ENCODE measurements around the gene TMEM179. TPM values are rescaled to one million over a fixed set of nuclear protein-coding genes. Genes with fewer than 3 reads are reported as not detected.

Gene TMEM179
- total and polyA plus RNA-seq, 2 of the 8 experiments (the other 6 are each of a cell fraction or from before 2014, with no cell fraction given): 2.9 to 4.0 TPM

- DNase-seq (ENCODE audit: low read depth in 1 of 2, low spot score in 2 of 2): no peak
- Histone ChIP-seq H2BK15ac (ENCODE audit: low read length) (no peak overlapping the region), H3K18ac (ENCODE audit: extremely low read depth, low read length) (no peak overlapping the region), H2BK20ac (ENCODE audit: low read length) (no peak overlapping the region), H3K27ac (ENCODE audit: low read depth, low read length) (no peak overlapping the region), H4K20me1 (replicated peaks in 1 of 2; ENCODE audit: control insufficient read depth in 1 of 2, insufficient read depth in 2 of 2, low read length in 2 of 2) (no peaks in the 10 kb centered on the region), H4K8ac (ENCODE audit: extremely low read depth, insufficient read depth, low read length) (no peak overlapping the region), H3K23ac (ENCODE audit: insufficient read length) (no peak overlapping the region), H3K79me2 (ENCODE audit: control insufficient read depth in 1 of 2, insufficient read depth in 2 of 2, low read length in 2 of 2) (no peaks in the 10 kb centered on the region), H2BK5ac (ENCODE audit: low read depth, low read length) (no peak overlapping the region), H3K36me3 (ENCODE audit: control insufficient read depth in 2 of 4, insufficient read depth in 4 of 4, low read length in 3 of 4) (no peaks in the 10 kb centered on the region; a peak in 2 of 8 replicates), H4K91ac (replicated peaks; ENCODE audit: insufficient read length, low read length) (no peak overlapping the region), H4K5ac (ENCODE audit: insufficient read length, low read depth, low read length) (no peak overlapping the region), H3K9me3 (ENCODE audit: insufficient read depth in 2 of 2, low read depth in 1 of 2, low read length in 1 of 2) (peaks cover 6 to 14% of the 10 kb centered on the region in 2 experiments), H2AFZ (ENCODE audit: low read length) (no peak overlapping the region), H3K4me1 (replicated peaks in 1 of 4; ENCODE audit: control insufficient read depth in 3 of 4, insufficient read depth in 4 of 4, low read length in 3 of 4) (no peaks in the 10 kb centered on the region; a peak in 1 of 7 replicates), H2AK5ac (ENCODE audit: low read depth, low read length) (no peak overlapping the region), H3K56ac (replicated peaks; ENCODE audit: insufficient read length, low read depth, low read length) (no peak overlapping the region), H3K9ac (replicated peaks in 1 of 4; ENCODE audit: extremely low read depth in 1 of 4, low read depth in 3 of 4, low read length in 3 of 4) (no peak overlapping the region), H3K4ac (replicated peaks; ENCODE audit: insufficient read length, low read depth, low read length) (no peak overlapping the region), H3K27me3 (replicated peaks in 1 of 4; ENCODE audit: control insufficient read depth in 3 of 4, extremely low read depth in 1 of 4, insufficient read depth in 3 of 4, low read length in 3 of 4) (no peaks in the 10 kb centered on the region; a peak in 2 of 7 replicates), H2BK12ac (ENCODE audit: low read depth, low read length) (no peak overlapping the region), H3K14ac (ENCODE audit: insufficient read length) (no peak overlapping the region), H3K23me2 (ENCODE audit: low read depth, low read length) (no peaks in the 10 kb centered on the region), H3K4me2 (ENCODE audit: insufficient read depth in 1 of 2, low read depth in 2 of 2, low read length in 2 of 2) (no peak overlapping the region), H3K79me1 (ENCODE audit: low read depth, low read length) (no peaks in the 10 kb centered on the region), H2BK120ac (replicated peaks; ENCODE audit: low read depth, low read length) (no peak overlapping the region), H3K4me3 (ENCODE audit: extremely low read depth in 1 of 4, insufficient read depth in 2 of 4, low read depth in 3 of 4, low read length in 4 of 4) (no peak overlapping the region)
- FAIRE-seq: no peak
- ChIA-PET POLR2A (ENCODE audit: partially characterized antibody) (no interaction called here), CTCF (ENCODE audit: partially characterized antibody) (interaction anchor here (0.6 to 2.6 kb wide), 8 partner anchors 11 to 560 kb away, joined by 3 to 14 read pairs (median 4); partner anchors contain the start of gene SIVA1)
- 85% methylated on average over 6 of the region's 6 CpGs; no CpG with 5 or more reads in 1 of the 2 experiments for WGBS, 2 experiments (ENCODE audit: extremely low coverage in 1 of 2, insufficient coverage in 1 of 2, insufficient read length in 1 of 2, insufficient replicate concordance in 2 of 2, low coverage in 1 of 2, low lambda C conversion rate in 2 of 2, missing lambda C conversion rate in 1 of 2)
- TF ChIP-seq YY1 (IDR thresholded peaks at IDR 0.05; ENCODE audit: low read depth, low read length) (no peak), GTF2F1 (IDR thresholded peaks at IDR 0.05; ENCODE audit: borderline replicate concordance, low read depth, low read length) (no peak), USF2 (IDR thresholded peaks at IDR 0.05; ENCODE audit: low read length) (no peak), FOSL1 (IDR thresholded peaks at IDR 0.05; ENCODE audit: insufficient read depth, low read depth, low read length) (no peak), ZNF274 (IDR thresholded peaks at IDR 0.05; ENCODE audit: borderline replicate concordance, extremely low read depth, low read length) (no peak), CREB1 (IDR thresholded peaks at IDR 0.05) (no peak), SAP30 (IDR thresholded peaks at IDR 0.05; ENCODE audit: insufficient read depth, insufficient replicate concordance, low read length) (no peak), BRCA1 (IDR thresholded peaks at IDR 0.05; ENCODE audit: low read depth, low read length) (no peak), RBBP5 (IDR thresholded peaks at IDR 0.05; ENCODE audit: borderline replicate concordance, low read depth, low read length) (no peak), SUZ12 (IDR thresholded peaks at IDR 0.05; ENCODE audit: low read length) (no peak), RNF2 (IDR thresholded peaks at IDR 0.05; ENCODE audit: borderline replicate concordance, low read depth, low read length, missing control alignments, poor library complexity, severe bottlenecking) (no peak), KDM5A (IDR thresholded peaks at IDR 0.05; ENCODE audit: low read length) (no peak)
These were observed 43.0 kb upstream of the TMEM179 start for GRCh38 chr14:104647467-104648043.

Measured in H1 (cell line).